CD8-positive, alpha-beta memory T cell (primary cell): Measurements from ENCODE around the gene HNRNPF. TPM values are rescaled to one million over a fixed set of nuclear protein-coding genes. Genes with fewer than 3 reads are reported as not detected.
"Not testable (repeated sequence)": the region's sequence is repeated elsewhere in the genome, so short reads cannot be mapped to it uniquely, and the experiment has no call there.

Experiments used
- CTCF ChIA-PET: fragments of 350-600 bp; sonication (Branson Sonifier 250); formaldehyde crosslinking; loops from one replicate; lab custom pipeline; 2021; ENCODE audit warnings: antibody characterized with exemption; lab: Charles Lee
- POLR2A ChIA-PET: fragments of 350-600 bp; sonication (Branson Sonifier 250); formaldehyde crosslinking; loops from one replicate; lab custom pipeline; 2021; ENCODE audit warnings: antibody characterized with exemption; lab: Charles Lee
- DNase-seq, 5 donors: peaks; one replicate each; pipeline versions ENCODE4 v3.0.0 to v3.0.0-alpha.2; 2020 to 2022; ENCODE audit warnings: mixed read lengths in 1 of 5
- H3K27ac ChIP-seq: one replicate; pipeline ENCODE4 v1.7.0; 2013; ENCODE audit warnings: low read depth, mild to moderate bottlenecking, low read length, moderate library complexity
- H3K27me3 ChIP-seq: 2 replicates; pipeline ENCODE4 v1.7.0; 2013; ENCODE audit warnings: low read length, mild to moderate bottlenecking; ENCODE audit not compliant: insufficient read depth, poor library complexity, severe bottlenecking
- H3K36me3 ChIP-seq: 2 replicates; pipeline ENCODE4 v1.7.0; 2013; ENCODE audit warnings: mild to moderate bottlenecking, low read length, moderate library complexity; ENCODE audit not compliant: insufficient read depth
- H3K4me1 ChIP-seq: 2 replicates; pipeline ENCODE4 v1.7.0; 2013; ENCODE audit warnings: mild to moderate bottlenecking, low read length, moderate library complexity; ENCODE audit not compliant: insufficient read depth
- H3K4me3 ChIP-seq: 2 replicates; pipeline ENCODE4 v1.7.0; 2013; ENCODE audit warnings: mild to moderate bottlenecking, low read length
- H3K9me3 ChIP-seq: 2 replicates; pipeline ENCODE4 v1.7.0; 2013; ENCODE audit warnings: mild to moderate bottlenecking, low read length
- H3K27ac Mint-ChIP-seq, 8 donors: one replicate each; pipeline ENCODE4 v1.8.0; 2020 to 2021; ENCODE audit warnings: mixed read lengths in 8 of 8, mild to moderate bottlenecking in 6 of 8, inconsistent platforms in 3 of 8, moderate library complexity in 3 of 8
- H3K27me3 Mint-ChIP-seq, 2 donors: one replicate each; pipeline ENCODE4 v1.8.0; 2020 to 2021; ENCODE audit warnings: mixed read lengths in 2 of 2, mild to moderate bottlenecking in 1 of 2, moderate library complexity in 1 of 2
- H3K36me3 Mint-ChIP-seq, 3 donors: one replicate each; pipeline ENCODE4 v1.8.0; 2020 to 2021; ENCODE audit warnings: mixed read lengths in 3 of 3, inconsistent platforms in 1 of 3, mild to moderate bottlenecking in 1 of 3
- H3K4me1 Mint-ChIP-seq, 3 donors: one replicate each; pipeline ENCODE4 v1.8.0; 2020 to 2021; ENCODE audit warnings: mixed read lengths in 3 of 3, inconsistent platforms in 1 of 3, mild to moderate bottlenecking in 1 of 3
- H3K4me3 Mint-ChIP-seq, 7 donors: one replicate each; pipeline ENCODE4 v1.8.0; 2020 to 2021; ENCODE audit warnings: mixed read lengths in 7 of 7, mild to moderate bottlenecking in 6 of 7, moderate library complexity in 4 of 7, inconsistent platforms in 2 of 7
- H3K9me3 Mint-ChIP-seq, 5 donors: one replicate each; pipeline ENCODE4 v1.8.0; 2020 to 2022; ENCODE audit warnings: mixed read lengths in 5 of 5, mild to moderate bottlenecking in 3 of 5, moderate library complexity in 2 of 5, inconsistent platforms in 1 of 5
- polyA plus RNA-seq: library from polyadenylated mRNA; unstranded; fragments of 300-500 nt; fragmentation: Illumina TruSeq; gene quantifications from one replicate; pipeline ENCODE4 v1.2.3, GENCODE V29; 2021
- total RNA-seq, 2 experiments: library from RNA; stranded (reverse); gene quantifications; one replicate each; pipeline ENCODE4 v1.2.3, GENCODE V29; 2021

The HNRNPF gene
- total and polyA plus RNA-seq, 3 experiments from 2014 or later = 261 to 566 (median 562) TPM

DNA sequence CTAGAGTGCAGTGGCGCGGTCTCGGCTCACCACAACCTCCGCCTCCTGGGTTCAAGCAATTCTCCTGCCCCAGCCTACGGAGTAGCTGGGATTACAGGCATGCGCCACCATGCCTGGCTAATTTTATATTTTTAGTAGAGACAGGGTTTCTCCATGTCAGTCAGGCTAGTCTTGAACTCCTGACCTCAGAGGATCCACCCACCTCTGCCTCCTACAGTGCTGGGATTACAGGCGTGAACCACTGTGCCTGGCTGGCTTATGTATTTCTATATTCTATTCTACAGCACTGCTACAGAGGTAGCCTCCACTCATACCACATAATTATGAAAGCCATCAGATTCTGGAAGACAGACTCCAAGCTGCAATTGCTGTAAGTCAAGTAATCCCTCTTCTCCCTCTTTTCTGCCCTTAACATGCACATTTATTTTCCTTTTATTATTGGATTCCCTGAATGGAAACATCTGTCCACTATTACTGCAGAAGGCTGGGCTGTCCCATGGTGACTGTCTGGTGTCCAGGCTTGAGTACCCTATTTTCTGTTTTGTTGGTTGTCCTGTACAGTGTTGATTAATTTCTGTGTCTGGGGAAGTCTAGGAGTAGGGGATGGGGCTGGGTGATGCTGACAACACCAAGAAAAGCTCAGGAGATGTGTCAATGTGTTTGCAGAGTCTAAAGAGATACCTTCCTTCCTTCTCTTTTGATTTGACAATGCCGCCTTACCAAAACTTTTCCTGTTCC is 22.1 kb upstream of the HNRNPF start:
- no peak for DNase-seq
- Mint-ChIP-seq H3K27ac (peak overlapping the region in 3 of 8 donors; percentile 7 to 63 (median 12)), H3K4me3 (peak overlapping the region in 1 of 7 donors; percentile 35), H3K27me3 (no peaks in the 10 kb centered on the region), H3K36me3 (peaks cover 0 to 3% (median 2%) of the 10 kb centered on the region in 3 donors), H3K9me3 (no peaks in the 10 kb centered on the region), H3K4me1 (peaks cover 5 to 9% (median 9%) of the 10 kb centered on the region in 3 donors)
- H3K4me3 ChIP-seq = no peak overlapping the region
- no peaks in the 10 kb centered on the region for H3K9me3 ChIP-seq
- H3K36me3 ChIP-seq = no peaks in the 10 kb centered on the region
- ChIA-PET CTCF (interaction anchor here (1.3 kb wide), 1 partner anchor 35 kb away, joined by 3 read pairs; no protein-coding TSS in a partner anchor), POLR2A (no interaction called here)
- H3K4me1 ChIP-seq = peaks cover 10% of the 10 kb centered on the region
- H3K27me3 ChIP-seq = no peaks in the 10 kb centered on the region
- no peak overlapping the region for H3K27ac ChIP-seq

DNA sequence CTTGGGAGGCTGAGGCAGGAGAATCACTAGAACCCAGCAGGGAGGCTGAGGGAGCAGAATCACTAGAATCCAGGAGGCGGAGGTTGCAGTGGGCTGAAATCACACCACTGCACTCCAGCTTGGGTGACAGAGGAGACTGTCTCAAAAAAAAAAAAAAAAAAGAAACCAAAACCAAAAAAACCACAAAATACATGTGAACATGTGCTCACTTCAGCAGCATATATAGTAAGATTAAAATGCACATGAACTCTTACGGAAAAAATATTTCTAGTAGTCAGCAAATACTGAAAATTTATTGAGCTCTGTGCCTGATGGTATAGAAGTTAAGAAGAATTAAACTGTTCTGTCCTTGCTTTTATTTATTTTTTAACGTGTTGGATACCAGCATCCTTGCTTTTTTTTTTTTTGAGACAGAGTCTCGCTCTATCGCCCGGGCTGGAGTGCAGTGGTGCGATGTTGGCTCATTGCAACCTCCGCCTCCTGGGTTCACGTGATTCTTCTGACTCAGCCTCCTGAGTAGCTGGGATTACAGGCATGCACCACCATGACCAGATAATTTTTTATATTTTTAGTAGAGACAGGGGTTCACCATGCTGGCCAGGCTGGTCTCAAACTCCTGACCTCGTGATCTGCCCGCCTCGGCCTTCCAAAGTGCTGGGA is 18.3 kb upstream of the HNRNPF start:
- H3K4me3 ChIP-seq = no peak overlapping the region
- Mint-ChIP-seq H3K4me1 (no peaks in the 10 kb centered on the region), H3K4me3 (peak overlapping the region in 1 of 7 donors; percentile 24), H3K27ac (peak overlapping the region in 2 of 8 donors; percentile 33 to 42), H3K27me3 (no peaks in the 10 kb centered on the region), H3K9me3 (no peaks in the 10 kb centered on the region), H3K36me3 (no peaks in the 10 kb centered on the region)
- no peak overlapping the region for H3K27ac ChIP-seq
- CTCF ChIA-PET = interaction anchor here (0.7 to 1.0 kb wide), 3 partner anchors 9 to 17 kb away, joined by 3 to 4 read pairs (median 3); partner anchors contain the start of gene ZNF487
- no peaks in the 10 kb centered on the region for H3K27me3 ChIP-seq
- POLR2A ChIA-PET = interaction anchor here (0.7 kb wide), 2 partner anchors 32 to 99 kb away, joined by 4 to 9 read pairs; no protein-coding TSS in a partner anchor
- H3K4me1 ChIP-seq = peaks cover 7% of the 10 kb centered on the region
- no peaks in the 10 kb centered on the region for H3K36me3 ChIP-seq
- no peaks in the 10 kb centered on the region for H3K9me3 ChIP-seq
- DNase-seq = peak in 1 of 5 donors; percentile 51

DNA sequence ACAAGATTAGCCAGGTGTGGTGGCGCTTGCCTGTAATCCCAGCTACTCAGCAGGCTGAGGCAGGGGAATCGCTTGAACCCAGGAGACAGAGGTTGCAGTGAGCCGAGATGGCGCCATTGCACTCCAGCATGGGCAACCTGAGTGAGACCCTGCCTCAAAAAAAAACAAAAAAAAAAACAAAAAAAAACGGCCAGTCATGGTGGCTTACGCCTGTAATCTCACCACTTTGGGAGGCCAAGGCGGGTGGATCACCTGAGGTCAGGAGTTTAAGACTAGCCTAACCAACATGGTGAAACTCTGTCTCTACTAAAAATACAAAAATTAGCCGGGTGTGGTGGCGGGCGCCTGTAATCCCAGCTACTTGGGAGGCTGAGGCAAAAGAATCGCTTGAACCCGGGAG is 17.5 kb upstream of the HNRNPF start:
- H3K4me3 Mint-ChIP-seq, H3K27me3 ChIP-seq, H3K36me3 Mint-ChIP-seq, POLR2A ChIA-PET, DNase-seq, H3K4me3 ChIP-seq, H3K36me3 ChIP-seq, H3K27me3 Mint-ChIP-seq, H3K4me1 Mint-ChIP-seq, H3K9me3 ChIP-seq, H3K9me3 Mint-ChIP-seq, H3K27ac Mint-ChIP-seq, H3K27ac ChIP-seq: not testable (repeated sequence)
- CTCF ChIA-PET = interaction anchor here (1.7 kb wide), 1 partner anchor 19 kb away, joined by 3 read pairs; no protein-coding TSS in a partner anchor
- H3K4me1 ChIP-seq = peaks cover 10% of the 10 kb centered on the region

DNA sequence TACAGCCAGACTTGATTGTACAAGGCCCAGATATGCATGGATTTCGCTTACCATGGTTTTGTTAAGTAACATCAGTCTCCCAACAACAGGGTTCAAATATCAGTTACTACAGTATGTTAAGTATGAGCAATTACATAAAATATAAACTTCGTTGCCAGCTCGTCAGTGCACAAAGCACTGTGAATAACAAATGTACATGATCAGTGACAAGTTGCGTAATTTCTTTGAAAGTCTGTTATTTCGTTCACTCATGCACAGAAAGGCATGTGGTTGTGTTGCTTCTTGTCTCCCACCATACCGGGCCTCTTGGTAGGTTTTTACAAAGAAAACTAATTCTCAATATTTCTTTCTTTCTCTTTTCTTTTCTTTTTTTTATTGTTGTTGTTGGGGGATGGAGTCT is 15.4 kb upstream of the HNRNPF start:
- Mint-ChIP-seq H3K36me3 (peaks cover 0 to 4% (median 0%) of the 10 kb centered on the region in 3 donors), H3K4me3 (no peak overlapping the region), H3K9me3 (no peaks in the 10 kb centered on the region), H3K27me3 (no peaks in the 10 kb centered on the region), H3K4me1 (peaks cover 17 to 22% (median 20%) of the 10 kb centered on the region in 3 donors), H3K27ac (no peak overlapping the region)
- Histone ChIP-seq H3K4me1 (peaks cover 24% of the 10 kb centered on the region), H3K27me3 (no peaks in the 10 kb centered on the region), H3K27ac (no peak overlapping the region), H3K4me3 (no peak overlapping the region), H3K9me3 (no peaks in the 10 kb centered on the region), H3K36me3 (no peaks in the 10 kb centered on the region)
- ChIA-PET POLR2A (no interaction called here), CTCF (interaction anchor here (1.5 kb wide), 1 partner anchor 15 kb away, joined by 4 read pairs; the partner anchor contains the start of gene HNRNPF)
- no peak for DNase-seq

DNA sequence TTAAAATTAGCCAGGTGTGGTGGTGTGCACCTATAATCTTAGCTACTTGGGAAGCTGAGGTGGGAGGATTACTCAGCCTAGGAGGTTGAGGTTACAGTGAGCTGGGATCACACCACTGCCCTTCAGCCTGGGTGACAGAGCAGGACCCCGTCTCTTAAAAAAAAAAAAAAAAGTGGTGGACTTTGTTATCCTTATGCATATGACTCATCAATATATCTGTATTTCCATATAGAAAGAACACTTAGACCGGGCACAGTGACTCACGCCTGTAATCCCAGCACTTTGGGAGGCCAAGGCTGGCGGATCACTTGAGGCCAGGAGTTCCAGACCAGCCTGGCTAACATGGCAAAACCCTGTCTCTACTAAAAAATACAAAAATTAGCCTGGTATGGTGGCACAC is 13.0 kb upstream of the HNRNPF start:
- Mint-ChIP-seq H3K4me3 (peak overlapping the region in 4 of 7 donors; percentile 40 to 94 (median 66)), H3K4me1 (peaks cover 33 to 39% (median 38%) of the 10 kb centered on the region in 3 donors), H3K27ac (peak overlapping the region; percentile 71 to 100 (median 92))
- not testable (repeated sequence) for H3K9me3 ChIP-seq, H3K27ac ChIP-seq, H3K27me3 Mint-ChIP-seq, H3K27me3 ChIP-seq, H3K36me3 ChIP-seq, H3K36me3 Mint-ChIP-seq, DNase-seq, H3K9me3 Mint-ChIP-seq, H3K4me3 ChIP-seq
- H3K4me1 ChIP-seq = peaks cover 44% of the 10 kb centered on the region
- ChIA-PET POLR2A (interaction anchor here (0.6 kb wide), 1 partner anchor 153 kb away, joined by 4 read pairs; no protein-coding TSS in a partner anchor), CTCF (interaction anchor here (1.3 kb wide), 1 partner anchor 10 kb away, joined by 3 read pairs; no protein-coding TSS in a partner anchor)

DNA sequence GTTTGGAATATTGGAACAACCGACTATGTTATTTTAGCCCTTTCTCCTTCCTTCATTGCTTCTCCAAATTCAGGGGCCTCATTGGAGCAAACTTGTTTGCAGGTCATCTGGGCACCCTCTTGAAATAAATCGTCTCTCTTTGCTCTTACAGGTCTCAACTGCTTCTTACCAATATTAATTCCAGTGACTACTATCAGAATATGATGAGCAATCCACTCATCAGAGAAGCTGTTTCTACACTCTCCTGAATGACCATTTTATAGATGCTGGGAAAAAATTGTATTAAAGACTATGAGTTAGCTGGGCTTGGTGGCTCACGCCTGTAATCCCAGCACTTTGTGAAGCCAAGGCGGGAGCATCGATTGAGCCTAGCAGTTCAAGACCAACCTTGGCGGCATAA is 12.5 kb upstream of the HNRNPF start:
- Histone ChIP-seq H3K36me3 (no peaks in the 10 kb centered on the region), H3K27me3 (no peaks in the 10 kb centered on the region), H3K27ac (no peak overlapping the region), H3K9me3 (no peaks in the 10 kb centered on the region), H3K4me3 (no peak overlapping the region), H3K4me1 (peaks cover 44% of the 10 kb centered on the region)
- no peak for DNase-seq
- Mint-ChIP-seq H3K36me3 (peaks cover 0 to 4% (median 0%) of the 10 kb centered on the region in 3 donors), H3K4me1 (peaks cover 33 to 39% (median 38%) of the 10 kb centered on the region in 3 donors), H3K27me3 (no peaks in the 10 kb centered on the region), H3K27ac (peak overlapping the region; percentile 71 to 100 (median 93)), H3K9me3 (no peaks in the 10 kb centered on the region), H3K4me3 (peak overlapping the region; percentile 40 to 94 (median 66))
- POLR2A ChIA-PET = interaction anchor here (0.6 kb wide), 1 partner anchor 153 kb away, joined by 4 read pairs; no protein-coding TSS in a partner anchor
- CTCF ChIA-PET = interaction anchor here (1.3 to 1.4 kb wide), 2 partner anchors 10 to 12 kb away, joined by 3 read pairs; no protein-coding TSS in a partner anchor

DNA sequence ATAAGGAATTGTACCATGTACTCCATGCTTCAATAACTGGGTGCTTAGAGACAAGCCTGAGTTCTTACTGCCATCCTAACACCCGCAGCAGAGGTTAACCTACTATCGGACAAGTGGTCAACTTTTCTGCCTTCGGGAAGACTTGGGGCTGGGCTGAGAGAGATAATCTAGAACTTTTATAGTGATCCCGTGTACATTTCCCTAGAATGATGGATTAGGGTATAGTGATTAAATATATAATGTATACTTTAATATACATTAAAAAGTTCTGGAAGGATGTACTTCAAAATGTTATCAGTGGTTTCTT is 12.2 kb upstream of the HNRNPF start:
- Mint-ChIP-seq H3K4me1 (peaks cover 33 to 39% (median 38%) of the 10 kb centered on the region in 3 donors), H3K4me3 (peak overlapping the region; percentile 92 to 94 (median 94)), H3K27ac (peak overlapping the region; percentile 97 to 100 (median 98)), H3K9me3 (no peaks in the 10 kb centered on the region), H3K36me3 (peaks cover 0 to 4% (median 0%) of the 10 kb centered on the region in 3 donors), H3K27me3 (no peaks in the 10 kb centered on the region)
- no peaks in the 10 kb centered on the region for H3K27me3 ChIP-seq
- peak overlapping the region; percentile 90 for H3K4me3 ChIP-seq
- H3K4me1 ChIP-seq = peaks cover 41% of the 10 kb centered on the region
- H3K36me3 ChIP-seq = no peaks in the 10 kb centered on the region
- H3K27ac ChIP-seq = peak overlapping the region; percentile 88
- no peak for DNase-seq
- POLR2A ChIA-PET = interaction anchor here (0.6 to 2.9 kb wide), 6 partner anchors 7 to 25 kb away, joined by 3 to 24 read pairs (median 4); partner anchors contain the start of genes HNRNPF and ZNF487
- no peaks in the 10 kb centered on the region for H3K9me3 ChIP-seq
- CTCF ChIA-PET = interaction anchor here (0.8 to 2.1 kb wide), 7 partner anchors 9 to 30 kb away, joined by 3 to 11 read pairs (median 3); partner anchors contain the start of gene ZNF487
